ENCODE data around the gene PFKL.
"Not testable (repeated sequence)": the region's sequence is repeated elsewhere in the genome, so short reads cannot be mapped to it uniquely, and the experiment has no call there.

PFKL gene

GRCh38 chr21:44294391-44295162, 5.3 kb upstream of the PFKL start:
- DNase-seq (ENCODE audit: low read depth in 2 of 2) = no peak

GRCh38 chr21:44295163-44295573, 4.7 kb upstream of the PFKL start:
- no peak for DNase-seq (ENCODE audit: low read depth in 2 of 2)

DNA sequence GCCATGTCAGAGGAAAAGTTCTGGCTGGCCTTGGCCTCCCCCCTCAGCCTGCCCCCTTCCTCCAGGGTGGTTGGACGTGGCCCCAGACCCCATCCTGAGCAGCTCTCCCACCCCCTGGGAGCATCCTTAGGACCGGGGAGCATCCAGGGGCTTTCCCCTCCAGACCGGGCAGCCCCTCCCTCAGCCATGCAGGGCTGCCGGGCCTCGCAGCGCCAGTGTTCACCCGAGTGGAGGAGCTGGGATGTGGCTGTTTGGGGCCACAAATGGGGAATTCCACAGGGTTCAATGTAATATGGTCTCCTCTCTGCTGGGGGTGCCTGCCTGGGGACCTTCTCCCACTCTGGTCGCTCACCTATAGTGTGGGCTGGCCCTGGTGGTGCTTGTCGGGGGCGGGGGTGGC, 4.2 kb upstream of the PFKL start:
- no peak for DNase-seq (ENCODE audit: low read depth in 2 of 2)

DNA sequence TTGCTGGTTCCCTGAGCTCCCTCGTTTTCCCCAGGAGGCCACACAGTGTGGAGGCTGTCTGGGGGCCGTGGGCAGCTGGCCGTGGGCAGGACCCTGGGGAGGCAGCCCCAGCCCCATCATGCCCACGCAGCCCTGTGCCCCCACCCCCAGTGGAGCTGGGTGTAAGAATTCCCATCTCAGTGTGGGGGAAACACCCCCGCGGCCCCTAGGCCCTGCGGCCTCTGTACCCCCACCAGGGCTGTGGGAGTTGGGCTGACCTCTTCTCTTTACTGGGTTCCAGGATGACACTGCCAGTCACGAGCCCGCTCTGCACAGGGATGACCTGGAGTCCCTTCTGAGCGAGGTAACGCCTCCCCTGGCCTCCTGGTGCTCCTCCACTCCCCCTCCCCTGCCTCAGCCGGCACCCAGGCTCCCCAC, 3.7 kb upstream of the PFKL start:
- no peak for DNase-seq (ENCODE audit: low read depth in 2 of 2)

DNA sequence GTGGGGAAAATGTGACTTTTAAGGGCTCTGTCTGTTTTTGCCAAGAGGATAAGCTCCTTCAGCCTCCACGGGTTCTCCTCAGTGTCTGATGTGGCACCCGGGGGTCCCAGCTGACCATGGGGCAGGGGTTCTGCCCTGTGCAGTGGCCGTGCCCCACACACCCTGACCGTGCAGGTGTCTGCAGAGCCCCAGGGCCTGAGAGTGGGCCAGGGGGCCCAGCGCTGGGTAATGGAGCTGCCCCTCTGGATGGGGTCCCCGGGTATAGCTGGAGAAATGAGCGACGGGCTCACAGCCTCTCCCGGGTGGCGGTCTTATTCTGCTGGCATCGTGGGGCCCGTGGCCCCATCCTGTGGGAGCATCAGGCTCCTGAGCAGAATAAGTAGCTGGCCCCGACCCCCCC, 2.9 kb upstream of the PFKL start:
- no peak for DNase-seq (ENCODE audit: low read depth in 2 of 2)

DNA sequence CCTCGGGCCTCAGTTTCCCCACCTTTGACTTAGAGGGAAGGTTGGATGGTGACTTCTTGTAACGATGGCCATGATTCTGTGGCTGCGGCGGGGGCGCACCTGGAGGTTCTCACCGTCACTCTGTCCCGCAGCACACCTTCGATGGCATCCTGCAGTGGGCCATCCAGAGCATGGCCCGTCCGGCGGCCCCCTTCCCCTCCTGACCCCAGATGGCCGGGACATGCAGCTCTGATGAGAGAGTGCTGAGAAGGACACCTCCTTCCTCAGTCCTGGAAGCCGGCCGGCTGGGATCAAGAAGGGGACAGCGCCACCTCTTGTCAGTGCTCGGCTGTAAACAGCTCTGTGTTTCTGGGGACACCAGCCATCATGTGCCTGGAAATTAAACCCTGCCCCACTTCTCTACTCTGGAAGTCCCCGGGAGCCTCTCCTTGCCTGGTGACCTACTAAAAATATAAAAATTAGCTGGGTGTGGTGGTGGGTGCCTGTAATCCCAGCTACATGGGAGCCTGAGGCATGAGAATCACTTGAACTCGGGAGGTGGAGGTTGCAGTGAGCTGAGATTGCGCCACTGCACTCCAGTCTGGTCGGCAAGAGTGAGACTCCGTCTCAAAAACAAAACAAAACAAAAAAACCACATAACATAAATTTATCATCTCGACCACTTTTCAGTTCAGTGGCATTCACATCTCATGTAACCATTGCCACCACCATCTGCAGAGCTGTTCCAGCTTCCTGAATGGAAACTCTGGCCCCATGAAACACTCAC, 2.1 kb upstream of the PFKL start:
- peak; percentile 66 to 67 for DNase-seq (ENCODE audit: low read depth in 2 of 2)

- no peak for DNase-seq (ENCODE audit: low read depth in 2 of 2)
Measured at GRCh38 chr21:44298301-44298700, 1.6 kb upstream of the PFKL start.

GRCh38 chr21:44299085-44299457, 782 bp upstream of the PFKL start:
- DNase-seq (ENCODE audit: low read depth in 2 of 2) = no peak

GRCh38 chr21:44300262-44300959, 558 bp downstream of the PFKL start:
- DNase-seq (ENCODE audit: low read depth in 2 of 2) = peak in 1 of 2 donors; percentile 64

DNA sequence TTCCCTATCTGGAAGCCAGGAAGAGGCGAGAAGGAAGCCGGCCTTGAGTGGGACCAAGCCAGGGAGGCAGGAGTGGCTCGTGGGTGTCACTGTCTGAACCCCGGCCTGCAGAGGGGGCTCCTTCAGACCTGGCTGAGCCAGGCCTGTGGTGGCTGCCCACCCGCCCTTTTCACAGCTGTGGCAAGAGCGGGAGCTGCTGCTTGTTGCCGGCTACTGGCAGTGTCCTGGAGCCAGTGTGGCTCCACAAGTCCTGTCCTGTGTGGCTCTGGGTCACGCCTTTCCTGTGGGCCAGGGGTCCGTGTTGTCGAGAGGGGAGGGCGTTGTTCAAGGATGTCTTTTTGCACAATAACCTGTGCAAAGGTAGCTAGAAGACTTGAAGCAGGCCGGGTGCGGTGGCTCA, 1.3 kb downstream of the PFKL start:
- DNase-seq (ENCODE audit: low read depth in 2 of 2) = no peak

- DNase-seq (ENCODE audit: low read depth in 2 of 2) = no peak
Measured at GRCh38 chr21:44301961-44302406, 2.1 kb downstream of the PFKL start.

DNA sequence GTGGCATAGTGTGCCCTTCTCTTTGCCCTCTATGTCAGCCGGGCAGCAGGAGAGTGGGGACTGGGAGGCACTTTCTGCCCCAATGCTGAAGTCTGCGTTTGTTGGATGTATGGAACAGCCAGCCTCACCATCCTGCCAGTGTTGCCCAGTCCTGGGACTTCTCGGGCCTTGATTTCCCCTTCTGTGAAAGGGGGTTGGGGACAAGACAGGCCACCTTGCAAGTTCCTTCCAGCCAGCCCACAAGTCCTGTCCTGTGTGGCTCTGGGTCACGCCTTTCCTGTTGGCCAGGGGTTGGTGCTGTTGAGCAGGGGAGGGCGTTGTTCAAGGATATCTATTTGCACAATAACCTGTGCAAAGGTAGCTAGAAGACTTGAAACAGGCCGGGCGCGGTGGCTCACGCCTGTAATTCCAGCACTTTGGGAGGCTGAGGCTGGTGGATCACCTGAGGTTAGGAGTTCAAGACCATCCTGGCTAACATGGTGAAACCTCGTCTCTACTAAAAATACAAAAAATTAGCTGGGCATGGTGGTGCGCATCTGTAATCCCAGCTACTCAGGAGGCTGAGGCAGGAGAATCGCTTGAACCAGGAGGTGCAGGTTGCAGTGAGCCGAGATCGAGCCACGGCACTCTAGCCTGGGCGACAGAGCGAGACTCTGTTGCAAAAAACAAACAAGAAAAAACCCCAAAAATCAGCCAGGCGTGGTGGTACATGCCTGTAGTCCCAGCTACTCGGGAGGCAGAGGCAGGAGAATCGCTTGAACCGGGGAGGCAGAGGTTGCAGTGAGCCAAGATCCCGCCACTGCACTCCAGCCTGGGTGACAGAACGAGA, 2.9 kb downstream of the PFKL start:
- not testable (repeated sequence) for DNase-seq (ENCODE audit: low read depth in 2 of 2)

DNA sequence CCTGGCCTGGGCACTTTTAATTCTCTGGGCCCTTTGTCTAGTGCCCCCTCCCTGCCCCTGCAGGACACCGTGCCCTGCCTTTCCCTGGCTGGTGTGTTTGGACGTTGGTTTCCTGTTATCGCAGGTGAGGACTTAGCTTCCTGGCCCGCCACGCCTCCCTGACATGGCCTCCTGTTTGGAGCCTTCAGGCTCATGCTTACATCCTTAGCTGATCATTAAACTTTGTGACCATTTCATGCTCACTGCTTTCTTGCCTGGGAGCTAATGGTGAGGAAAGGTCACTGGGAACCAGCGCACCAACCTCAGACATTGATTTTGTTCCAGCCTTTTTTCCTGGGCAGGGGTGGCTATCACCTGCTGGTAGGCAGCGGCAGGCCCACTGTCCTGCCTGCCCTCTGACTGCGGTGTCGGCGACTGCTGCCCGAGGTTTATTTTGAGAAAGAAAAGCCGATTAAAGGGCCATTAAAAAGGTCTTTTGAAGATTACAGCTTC, 3.7 kb downstream of the PFKL start:
- no peak for DNase-seq (ENCODE audit: low read depth in 2 of 2)

- no peak for DNase-seq (ENCODE audit: low read depth in 2 of 2)
Measured at GRCh38 chr21:44304011-44304616, 4.3 kb downstream of the PFKL start.

GRCh38 chr21:44304877-44305293, 5.0 kb downstream of the PFKL start:
- peak; percentile 34 to 42 for DNase-seq (ENCODE audit: low read depth in 2 of 2)

- no peak for DNase-seq (ENCODE audit: low read depth in 2 of 2)
Measured at GRCh38 chr21:44305691-44306090, 5.8 kb downstream of the PFKL start.

DNA sequence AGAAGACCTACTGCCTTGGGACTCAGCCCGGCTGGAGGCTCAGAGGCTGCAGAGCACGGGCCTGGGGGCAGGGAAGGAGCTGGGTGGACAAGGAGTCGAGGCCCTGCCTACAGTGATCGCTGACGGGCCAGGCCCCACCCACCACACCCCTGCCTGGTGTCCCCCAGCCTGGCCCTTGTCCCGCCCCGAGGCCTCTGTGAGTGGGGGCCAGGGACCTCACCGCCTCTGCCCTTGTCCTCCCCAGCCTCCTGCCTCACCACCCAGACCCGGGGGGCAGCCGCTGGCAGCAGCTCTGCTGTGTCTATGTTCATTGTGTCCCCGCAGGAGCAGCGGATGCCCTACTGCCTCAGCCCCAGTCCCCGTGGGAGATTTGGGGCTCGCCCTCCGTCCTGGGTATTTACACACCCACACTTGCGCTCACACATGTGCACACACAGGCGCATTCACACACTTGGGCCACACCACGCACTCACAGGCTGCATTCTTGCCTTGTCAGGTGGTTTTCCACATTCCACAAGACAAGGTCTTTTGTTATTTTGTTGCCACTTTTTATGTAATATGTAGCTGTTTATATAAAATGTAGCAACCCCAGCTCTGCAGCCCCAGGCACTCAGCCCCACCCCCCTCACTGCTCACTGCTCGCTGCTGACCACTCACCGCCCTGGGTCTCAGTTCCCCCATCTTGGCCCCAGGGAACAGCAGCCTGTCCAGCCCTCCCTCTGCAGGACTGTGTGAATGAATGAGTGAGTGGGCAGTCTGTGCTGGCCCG, 7.3 kb downstream of the PFKL start:
- no peak for DNase-seq (ENCODE audit: low read depth in 2 of 2)

GRCh38 chr21:44310628-44311507, 11.0 kb downstream of the PFKL start:
- no peak for DNase-seq (ENCODE audit: low read depth in 2 of 2)

GRCh38 chr21:44312089-44312488, 12.2 kb downstream of the PFKL start:
- no peak for DNase-seq (ENCODE audit: low read depth in 2 of 2)
